Endodermal cell (in vitro differentiated cells): Measurements from ENCODE around the gene DBH. TPM values are rescaled to one million over a fixed set of nuclear protein-coding genes. Genes with fewer than 3 reads are reported as not detected.
A peak's percentile ranks its signal among the peaks of the same experiment; 100 is the strongest.

Experiments used
- DNase-seq: peaks from one replicate; pipeline ENCODE4 v3.0.0-alpha.2; 2017
- H3K27ac ChIP-seq: 2 replicates; pipeline ENCODE4 v1.5.1; 2013; ENCODE audit warnings: mild to moderate bottlenecking, low read depth, low read length, moderate library complexity
- H3K27me3 ChIP-seq: 2 replicates; pipeline ENCODE4 v1.6.1; 2013; ENCODE audit warnings: mild to moderate bottlenecking, low read length, moderate library complexity; ENCODE audit not compliant: insufficient read depth, control insufficient read depth, poor library complexity, severe bottlenecking
- H3K36me3 ChIP-seq: 2 replicates; pipeline ENCODE4 v1.7.0; 2013; ENCODE audit warnings: mild to moderate bottlenecking, low read length, moderate library complexity; ENCODE audit not compliant: control insufficient read depth, insufficient read depth
- H3K4me1 ChIP-seq: one replicate; pipeline ENCODE4 v1.7.0; 2013; ENCODE audit warnings: low read length; ENCODE audit not compliant: control insufficient read depth, insufficient read depth
- H3K4me3 ChIP-seq: 2 replicates; pipeline ENCODE4 v1.5.1; 2013; ENCODE audit warnings: mild to moderate bottlenecking, low read length, moderate library complexity
- H3K9ac ChIP-seq: 2 replicates; pipeline ENCODE4 v1.6.1; 2013; ENCODE audit warnings: mild to moderate bottlenecking, low read length, moderate library complexity; ENCODE audit not compliant: poor library complexity, severe bottlenecking; ENCODE audit errors: extremely low read depth
- H3K9me3 ChIP-seq: 2 replicates; pipeline ENCODE4 v1.6.1; 2013; ENCODE audit warnings: mild to moderate bottlenecking, low read length, moderate library complexity; ENCODE audit not compliant: control insufficient read depth
- H3K27ac Mint-ChIP-seq: 2 replicates; pipeline ENCODE4 v1.8.0; 2020; ENCODE audit warnings: mixed read lengths
- H3K27me3 Mint-ChIP-seq: 2 replicates; pipeline ENCODE4 v1.8.0; 2021; ENCODE audit warnings: mild to moderate bottlenecking, mixed read lengths; ENCODE audit not compliant: insufficient read depth
- H3K36me3 Mint-ChIP-seq: 2 replicates; pipeline ENCODE4 v1.8.0; 2020; ENCODE audit warnings: low read depth, mixed read lengths
- H3K4me1 Mint-ChIP-seq: 2 replicates; pipeline ENCODE4 v1.8.0; 2020; ENCODE audit warnings: mixed read lengths
- H3K4me3 Mint-ChIP-seq: 2 replicates; pipeline ENCODE4 v1.8.0; 2020; ENCODE audit warnings: mild to moderate bottlenecking, moderate library complexity, mixed read lengths
- H3K9me3 Mint-ChIP-seq: 2 replicates; pipeline ENCODE4 v1.8.0; 2020; ENCODE audit warnings: mild to moderate bottlenecking, mixed read lengths
- WGBS, 2 experiments: methylation state at CpG; one replicate each; pipeline versions ENCODE4 v1.1.5 to v1.1.7; 2013; ENCODE audit warnings: missing lambda C conversion rate in 2 of 2, mixed read lengths in 1 of 2; ENCODE audit not compliant: insufficient coverage in 1 of 2, insufficient read length in 1 of 2; 5-methylcytosine and 5-hydroxymethylcytosine counted together
- total RNA-seq, 2 donors: library from RNA; stranded (reverse); fragmentation: NEBNext Ultra II Directional in 1 of 2; extraction: Animal tissue kit (Norgen Biotek cat#: 25700) in 1 of 2; gene quantifications; 2 replicates in 1 of 2; 3 replicates in 1 of 2; pipeline ENCODE4 v1.2.1, GENCODE V29; 2021
- TF ChIP-seq, protein P1 (sequence below): fragments of 200-600 bp; sonication (generic); conservative IDR thresholded peaks from 2 replicates; pipeline ENCODE4 v1.5.0; 2021; ENCODE audit warnings: antibody characterized with exemption, mild to moderate bottlenecking

DBH gene
- total RNA-seq, 2 donors from 2014 or later, result not detected

DNA sequence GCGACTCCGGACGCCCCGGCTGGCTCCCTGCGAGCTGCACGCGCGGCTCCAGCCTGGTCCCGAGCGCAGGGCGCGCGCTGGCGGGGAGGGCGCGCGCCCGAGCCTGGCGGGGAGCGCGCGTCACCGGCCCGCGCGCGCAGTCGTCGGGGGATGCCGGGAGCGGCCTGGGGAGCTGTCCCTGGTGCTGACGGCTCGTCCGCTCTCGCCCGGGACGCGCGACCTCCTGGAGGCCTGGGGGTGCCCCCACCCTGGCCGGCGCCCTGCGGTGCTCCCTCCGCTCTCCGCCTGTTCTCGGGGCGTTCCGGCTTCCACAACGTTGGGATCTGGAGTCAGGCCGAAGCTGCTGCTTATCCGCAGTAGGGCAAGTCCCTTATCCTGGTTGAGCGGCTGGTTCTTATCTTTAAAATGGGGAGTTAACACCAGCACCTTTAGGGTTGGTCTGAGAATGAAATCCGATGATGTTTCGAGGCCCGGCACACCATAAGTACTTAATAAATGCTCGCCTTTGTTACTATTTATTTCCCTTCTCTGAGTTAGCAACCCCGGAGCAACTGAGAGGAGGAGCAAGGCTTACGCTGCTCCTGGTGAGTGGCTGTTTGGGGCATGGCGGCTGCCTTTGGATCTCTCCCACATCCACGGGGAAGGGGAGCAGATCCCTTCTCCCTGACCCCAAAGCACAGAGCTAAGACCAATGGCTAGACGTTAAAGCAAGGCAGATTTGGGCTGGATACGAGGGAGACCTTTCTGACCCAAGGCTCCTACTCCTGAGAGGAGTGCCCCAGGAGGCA is 26.7 kb upstream of the DBH start, which contains the start of gene FAM163B:
Gene FAM163B, minus strand, starts transcription at position 79 of the 788 bp plus-strand sequence. CDS start 29,166 bp downstream, outside the sequence.
- Histone ChIP-seq H3K4me3 (no peak within 1 kb of the TSS), H3K9ac (no peak within 1 kb of the TSS), H3K4me1 (no peaks in the 10 kb centered on the region), H3K36me3 (no peaks in the 10 kb centered on the region), H3K9me3 (no peaks in the 10 kb centered on the region), H3K27ac (no peak within 1 kb of the TSS), H3K27me3 (peaks cover 70% of the 10 kb centered on the region)
- Mint-ChIP-seq H3K36me3 (no peaks in the 10 kb centered on the region), H3K27ac (no peak within 1 kb of the TSS), H3K9me3 (no peaks in the 10 kb centered on the region), H3K4me3 (peak within 1 kb of the TSS; percentile 37), H3K4me1 (no peaks in the 10 kb centered on the region), H3K27me3 (peaks cover 49% of the 10 kb centered on the region)
- DNase-seq, result peak; percentile 91
- WGBS, 2 experiments, result 10 to 12% methylated on average over 35 to 61 of the region's 61 CpGs
- TF ChIP-seq, protein P1, sequence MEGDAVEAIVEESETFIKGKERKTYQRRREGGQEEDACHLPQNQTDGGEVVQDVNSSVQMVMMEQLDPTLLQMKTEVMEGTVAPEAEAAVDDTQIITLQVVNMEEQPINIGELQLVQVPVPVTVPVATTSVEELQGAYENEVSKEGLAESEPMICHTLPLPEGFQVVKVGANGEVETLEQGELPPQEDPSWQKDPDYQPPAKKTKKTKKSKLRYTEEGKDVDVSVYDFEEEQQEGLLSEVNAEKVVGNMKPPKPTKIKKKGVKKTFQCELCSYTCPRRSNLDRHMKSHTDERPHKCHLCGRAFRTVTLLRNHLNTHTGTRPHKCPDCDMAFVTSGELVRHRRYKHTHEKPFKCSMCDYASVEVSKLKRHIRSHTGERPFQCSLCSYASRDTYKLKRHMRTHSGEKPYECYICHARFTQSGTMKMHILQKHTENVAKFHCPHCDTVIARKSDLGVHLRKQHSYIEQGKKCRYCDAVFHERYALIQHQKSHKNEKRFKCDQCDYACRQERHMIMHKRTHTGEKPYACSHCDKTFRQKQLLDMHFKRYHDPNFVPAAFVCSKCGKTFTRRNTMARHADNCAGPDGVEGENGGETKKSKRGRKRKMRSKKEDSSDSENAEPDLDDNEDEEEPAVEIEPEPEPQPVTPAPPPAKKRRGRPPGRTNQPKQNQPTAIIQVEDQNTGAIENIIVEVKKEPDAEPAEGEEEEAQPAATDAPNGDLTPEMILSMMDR, result no peak

DNA sequence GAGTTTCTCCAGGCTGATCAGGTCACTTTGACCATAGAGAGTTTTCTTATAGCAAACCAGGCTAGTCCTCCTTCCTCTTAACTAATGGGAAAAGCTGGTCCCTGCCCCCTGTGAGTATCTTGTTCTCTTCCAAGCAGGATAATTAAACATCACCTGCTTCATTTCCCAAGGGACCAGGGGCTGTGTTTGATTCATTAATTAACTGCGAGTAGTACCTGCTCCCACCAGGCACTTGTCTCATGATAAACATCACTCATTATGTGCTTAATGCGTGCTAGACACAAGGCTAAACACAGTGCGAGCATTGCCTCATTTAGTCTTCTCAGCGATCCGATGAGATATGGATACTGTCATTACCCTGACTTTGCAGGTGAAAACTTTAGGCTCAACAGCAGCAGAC is 25.3 kb upstream of the DBH start:
- Mint-ChIP-seq H3K27me3 (peaks cover 49% of the 10 kb centered on the region), H3K4me1 (no peaks in the 10 kb centered on the region), H3K9me3 (no peaks in the 10 kb centered on the region), H3K4me3 (no peak overlapping the region), H3K36me3 (no peaks in the 10 kb centered on the region), H3K27ac (no peak overlapping the region)
- WGBS, 2 experiments, result 88 to 98% methylated on average over 5 of the region's 5 CpGs
- TF ChIP-seq, protein P1, result no peak
- Histone ChIP-seq H3K9ac (no peak overlapping the region), H3K4me3 (no peak overlapping the region), H3K9me3 (no peaks in the 10 kb centered on the region), H3K4me1 (no peaks in the 10 kb centered on the region), H3K27me3 (peaks cover 70% of the 10 kb centered on the region), H3K27ac (no peak overlapping the region), H3K36me3 (no peaks in the 10 kb centered on the region)
- DNase-seq, result no peak

DNA sequence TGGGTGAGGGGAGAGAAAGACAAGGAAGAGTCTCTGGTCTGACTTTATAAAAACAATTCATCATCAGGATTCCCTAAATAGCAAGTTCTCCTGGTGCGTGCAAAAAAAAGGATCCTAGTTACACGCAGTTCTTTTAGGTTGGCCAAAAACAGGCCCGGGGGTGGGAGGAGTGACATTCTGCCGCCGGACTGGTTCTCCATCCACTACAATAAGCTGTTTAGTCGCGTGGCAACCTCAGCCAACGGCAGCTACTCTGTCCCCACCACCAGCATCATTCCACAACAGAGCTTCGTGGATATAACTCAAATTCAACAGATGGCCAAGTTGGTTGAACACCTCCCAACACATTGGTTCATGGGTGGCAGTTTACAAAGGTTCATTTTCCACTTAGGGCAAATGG is 24.1 kb upstream of the DBH start:
- peaks cover 39% of the 10 kb centered on the region for H3K27me3 Mint-ChIP-seq
- no peaks in the 10 kb centered on the region for H3K4me1 ChIP-seq
- H3K9me3 Mint-ChIP-seq, result no peaks in the 10 kb centered on the region
- H3K27ac ChIP-seq, result no peak overlapping the region
- no peak overlapping the region for H3K4me3 Mint-ChIP-seq
- no peak for DNase-seq
- no peaks in the 10 kb centered on the region for H3K36me3 ChIP-seq
- TF ChIP-seq, protein P1, result no peak
- 90 to 91% methylated on average over 7 to 9 of the region's 9 CpGs for WGBS, 2 experiments
- no peak overlapping the region for H3K4me3 ChIP-seq
- no peaks in the 10 kb centered on the region for H3K4me1 Mint-ChIP-seq
- H3K9ac ChIP-seq, result no peak overlapping the region
- no peaks in the 10 kb centered on the region for H3K9me3 ChIP-seq
- peaks cover 62% of the 10 kb centered on the region for H3K27me3 ChIP-seq
- no peak overlapping the region for H3K27ac Mint-ChIP-seq
- H3K36me3 Mint-ChIP-seq, result no peaks in the 10 kb centered on the region
